Activated CD8-positive, alpha-beta memory T cell treated with anti-CD3 and anti-CD28 coated beads, Interleukin-2, amount 10 ng/mL, durations not matched to agents 7 days and 5 days (primary cell): Measurements from ENCODE around the gene CDH3. TPM values are rescaled to one million over a fixed set of nuclear protein-coding genes. Genes with fewer than 3 reads are reported as not detected.

Experiments
- ATAC-seq: fragments of 150-1000 bp; cut with Tn5 transposase; one replicate; pipeline ENCODE4 v1.10.0; 2021; ENCODE audit warnings: moderate library complexity
- CTCF ChIA-PET: fragments of 350-600 bp; sonication (Branson Sonifier 250); formaldehyde crosslinking; loops from one replicate; lab custom pipeline; 2021; ENCODE audit warnings: antibody characterized with exemption; lab: Charles Lee
- DNase-seq: peaks from one replicate; pipeline ENCODE4 v3.0.0-alpha.2; 2020
- H3K27ac Mint-ChIP-seq: one replicate; pipeline ENCODE4 v1.8.0; 2021; ENCODE audit warnings: mild to moderate bottlenecking, mixed read lengths
- H3K27me3 Mint-ChIP-seq: one replicate; pipeline ENCODE4 v1.8.0; 2021; ENCODE audit warnings: mixed read lengths
- H3K36me3 Mint-ChIP-seq: one replicate; pipeline ENCODE4 v1.8.0; 2021; ENCODE audit warnings: mild to moderate bottlenecking, mixed read lengths
- H3K4me1 Mint-ChIP-seq: one replicate; pipeline ENCODE4 v1.8.0; 2021; ENCODE audit warnings: mixed read lengths
- H3K4me3 Mint-ChIP-seq: one replicate; pipeline ENCODE4 v1.8.0; 2021; ENCODE audit warnings: mild to moderate bottlenecking, moderate library complexity, mixed read lengths
- H3K9me3 Mint-ChIP-seq: one replicate; pipeline ENCODE4 v1.8.0; 2022; ENCODE audit warnings: low read depth, mixed read lengths
- total RNA-seq, 2 experiments: library from RNA; stranded (reverse); gene quantifications; one replicate each; pipeline ENCODE4 v1.2.3, GENCODE V29; 2021

Gene CDH3
- under 1 TPM in 1 of 2 experiments, not detected in 1; 0.73 TPM for total RNA-seq

DNA sequence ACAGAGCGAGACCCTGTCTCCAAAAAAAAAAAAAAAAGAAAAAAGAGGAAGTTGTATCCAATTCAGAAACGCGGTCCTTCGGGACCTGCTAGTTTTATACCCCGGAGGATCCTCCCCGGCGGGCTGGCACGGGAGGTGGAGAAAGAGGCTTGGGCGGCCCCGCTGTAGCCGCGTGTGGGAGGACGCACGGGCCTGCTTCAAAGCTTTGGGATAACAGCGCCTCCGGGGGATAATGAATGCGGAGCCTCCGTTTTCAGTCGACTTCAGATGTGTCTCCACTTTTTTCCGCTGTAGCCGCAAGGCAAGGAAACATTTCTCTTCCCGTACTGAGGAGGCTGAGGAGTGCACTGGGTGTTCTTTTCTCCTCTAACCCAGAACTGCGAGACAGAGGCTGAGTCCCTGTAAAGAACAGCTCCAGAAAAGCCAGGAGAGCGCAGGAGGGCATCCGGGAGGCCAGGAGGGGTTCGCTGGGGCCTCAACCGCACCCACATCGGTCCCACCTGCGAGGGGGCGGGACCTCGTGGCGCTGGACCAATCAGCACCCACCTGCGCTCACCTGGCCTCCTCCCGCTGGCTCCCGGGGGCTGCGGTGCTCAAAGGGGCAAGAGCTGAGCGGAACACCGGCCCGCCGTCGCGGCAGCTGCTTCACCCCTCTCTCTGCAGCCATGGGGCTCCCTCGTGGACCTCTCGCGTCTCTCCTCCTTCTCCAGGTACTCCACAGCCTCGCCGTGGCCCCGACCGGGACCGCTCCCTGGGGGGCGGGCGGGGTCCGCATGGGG, at the start of gene CDH3:
Gene CDH3, plus strand, starts transcription at position 596 of the 779 bp plus-strand sequence. Its CDS starts 70 bp downstream, at position 666.
- CTCF ChIA-PET = interaction anchor here (1.3 to 1.5 kb wide), 2 partner anchors 109 to 114 kb away, joined by 3 read pairs; no protein-coding TSS in a partner anchor
- Mint-ChIP-seq H3K9me3 (peaks cover 5% of the 10 kb centered on the region), H3K4me3 (no peak within 1 kb of the TSS), H3K4me1 (peaks cover 12% of the 10 kb centered on the region), H3K27me3 (peaks cover 79% of the 10 kb centered on the region), H3K27ac (no peak within 1 kb of the TSS), H3K36me3 (peaks cover 3% of the 10 kb centered on the region)
- ATAC-seq (peak; percentile 23), DNase-seq (no peak)

GRCh38 chr16:68596266-68596665, 48.8 kb upstream of the CDH3 start:
- H3K9me3 Mint-ChIP-seq = peaks cover 5% of the 10 kb centered on the region
- ATAC-seq (no peak), DNase-seq (no peak)
- H3K36me3 Mint-ChIP-seq = peaks cover 7% of the 10 kb centered on the region
- CTCF ChIA-PET = no interaction called here
- no peak overlapping the region for H3K4me3 Mint-ChIP-seq
- no peaks in the 10 kb centered on the region for H3K27me3 Mint-ChIP-seq
- H3K27ac Mint-ChIP-seq = no peak overlapping the region
- no peaks in the 10 kb centered on the region for H3K4me1 Mint-ChIP-seq

GRCh38 chr16:68599586-68599985, 45.5 kb upstream of the CDH3 start:
- H3K27me3 Mint-ChIP-seq = no peaks in the 10 kb centered on the region
- H3K9me3 Mint-ChIP-seq = peaks cover 2% of the 10 kb centered on the region
- no peak overlapping the region for H3K4me3 Mint-ChIP-seq
- H3K4me1 Mint-ChIP-seq = no peaks in the 10 kb centered on the region
- no peak overlapping the region for H3K27ac Mint-ChIP-seq
- no peaks in the 10 kb centered on the region for H3K36me3 Mint-ChIP-seq
- ATAC-seq = no peak
- CTCF ChIA-PET = interaction anchor here (1.6 kb wide), 1 partner anchor 9 kb away, joined by 6 read pairs; no protein-coding TSS in a partner anchor
- DNase-seq = no peak

- DNase-seq = no peak
- no peak overlapping the region for H3K27ac Mint-ChIP-seq
- H3K4me3 Mint-ChIP-seq = no peak overlapping the region
- H3K27me3 Mint-ChIP-seq = no peaks in the 10 kb centered on the region
- CTCF ChIA-PET = interaction anchor here (0.8 to 2.1 kb wide), 4 partner anchors 9 to 242 kb away, joined by 3 to 5 read pairs (median 3); no protein-coding TSS in a partner anchor
- no peak for ATAC-seq
- H3K36me3 Mint-ChIP-seq = no peaks in the 10 kb centered on the region
- peaks cover 5% of the 10 kb centered on the region for H3K9me3 Mint-ChIP-seq
- no peaks in the 10 kb centered on the region for H3K4me1 Mint-ChIP-seq
These were observed 39.4 kb upstream of the CDH3 start for GRCh38 chr16:68605746-68606145.

- Mint-ChIP-seq H3K4me1 (no peaks in the 10 kb centered on the region), H3K36me3 (peaks cover 1% of the 10 kb centered on the region), H3K27ac (no peak overlapping the region), H3K27me3 (no peaks in the 10 kb centered on the region), H3K4me3 (no peak overlapping the region), H3K9me3 (peaks cover 7% of the 10 kb centered on the region)
- CTCF ChIA-PET = interaction anchor here (1.4 kb wide), 1 partner anchor 78 kb away, joined by 4 read pairs; no protein-coding TSS in a partner anchor
- ATAC-seq = no peak
- no peak for DNase-seq
These were observed 37.7 kb upstream of the CDH3 start for GRCh38 chr16:68607443-68607842.

GRCh38 chr16:68608330-68608729, 36.8 kb upstream of the CDH3 start:
- no peak for ATAC-seq
- no peak for DNase-seq
- H3K9me3 Mint-ChIP-seq = peaks cover 7% of the 10 kb centered on the region
- peaks cover 1% of the 10 kb centered on the region for H3K36me3 Mint-ChIP-seq
- H3K27ac Mint-ChIP-seq = no peak overlapping the region
- no peaks in the 10 kb centered on the region for H3K27me3 Mint-ChIP-seq
- no peak overlapping the region for H3K4me3 Mint-ChIP-seq
- H3K4me1 Mint-ChIP-seq = no peaks in the 10 kb centered on the region
- CTCF ChIA-PET = interaction anchor here (1.4 kb wide), 1 partner anchor 79 kb away, joined by 4 read pairs; no protein-coding TSS in a partner anchor

DNA sequence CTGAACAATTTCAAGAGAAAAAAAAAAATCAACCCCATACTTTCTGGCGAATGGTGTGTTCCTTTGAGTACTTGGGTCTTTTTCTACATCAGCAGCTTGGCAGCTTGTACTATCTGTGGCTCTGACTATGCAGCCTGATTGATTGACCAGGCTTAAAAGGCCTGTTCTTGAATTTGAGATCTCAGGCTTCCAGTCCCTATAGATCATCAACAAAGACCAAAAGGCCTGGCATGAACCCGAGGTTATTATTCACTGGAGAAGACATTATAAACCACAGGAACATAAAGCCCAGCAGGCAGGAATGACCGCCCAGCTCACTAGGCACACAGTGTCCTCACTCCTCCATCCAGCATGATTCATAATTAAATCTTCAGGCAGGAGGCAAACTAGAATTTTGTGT, 32.1 kb upstream of the CDH3 start:
- H3K9me3 Mint-ChIP-seq = peaks cover 8% of the 10 kb centered on the region
- no peaks in the 10 kb centered on the region for H3K4me1 Mint-ChIP-seq
- DNase-seq (no peak), ATAC-seq (no peak)
- H3K27ac Mint-ChIP-seq = no peak overlapping the region
- peaks cover 1% of the 10 kb centered on the region for H3K36me3 Mint-ChIP-seq
- H3K27me3 Mint-ChIP-seq = no peaks in the 10 kb centered on the region
- H3K4me3 Mint-ChIP-seq = no peak overlapping the region
- CTCF ChIA-PET = no interaction called here

DNA sequence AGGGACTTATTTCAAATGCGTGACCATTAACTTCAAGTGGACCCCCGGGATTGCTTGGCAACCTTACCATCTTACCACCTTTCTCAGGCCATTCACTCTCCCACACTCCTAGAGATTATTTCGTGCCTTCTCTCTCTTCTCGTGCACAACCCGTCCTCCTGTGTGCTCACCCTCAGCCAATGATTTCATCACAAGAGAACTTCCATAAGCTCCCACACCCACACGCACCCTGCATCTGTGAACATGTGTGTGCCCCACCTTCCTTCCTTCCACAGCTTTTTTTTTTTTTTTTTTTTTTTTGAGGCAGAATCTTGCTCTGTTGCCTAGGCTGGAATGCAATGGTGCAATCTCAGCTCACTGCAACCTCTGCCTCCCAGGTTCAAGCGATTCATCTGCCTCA, 27.4 kb upstream of the CDH3 start:
- Mint-ChIP-seq H3K36me3 (no peaks in the 10 kb centered on the region), H3K27ac (no peak overlapping the region), H3K4me1 (no peaks in the 10 kb centered on the region), H3K9me3 (peaks cover 3% of the 10 kb centered on the region), H3K4me3 (no peak overlapping the region), H3K27me3 (no peaks in the 10 kb centered on the region)
- ATAC-seq (no peak), DNase-seq (no peak)
- CTCF ChIA-PET = no interaction called here

DNA sequence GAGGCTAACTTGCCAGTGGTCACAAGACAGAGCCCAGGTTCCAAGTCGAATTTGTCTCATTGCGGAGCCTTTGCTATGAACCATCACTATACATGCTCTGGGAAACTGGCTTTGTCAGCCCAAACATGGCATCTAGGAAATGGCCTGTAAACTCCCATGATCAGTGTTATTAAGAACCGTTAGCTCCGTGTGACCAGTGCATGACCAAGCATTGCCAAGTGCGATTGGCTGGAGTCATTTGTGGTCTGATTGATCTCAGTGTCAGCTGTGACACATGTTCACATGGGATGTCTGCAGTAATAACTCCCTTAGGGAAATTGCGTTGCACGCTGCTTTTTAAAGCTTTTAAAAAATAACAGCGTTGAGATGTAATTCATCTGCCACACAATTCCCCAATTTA, 18.6 kb upstream of the CDH3 start:
- peaks cover 7% of the 10 kb centered on the region for H3K27me3 Mint-ChIP-seq
- no peaks in the 10 kb centered on the region for H3K9me3 Mint-ChIP-seq
- DNase-seq = no peak
- H3K4me3 Mint-ChIP-seq = no peak overlapping the region
- no peak overlapping the region for H3K27ac Mint-ChIP-seq
- no peaks in the 10 kb centered on the region for H3K4me1 Mint-ChIP-seq
- no peak for ATAC-seq
- H3K36me3 Mint-ChIP-seq = no peaks in the 10 kb centered on the region
- CTCF ChIA-PET = interaction anchor here (0.6 to 0.7 kb wide), 2 partner anchors 16 to 106 kb away, joined by 3 read pairs; no protein-coding TSS in a partner anchor

DNA sequence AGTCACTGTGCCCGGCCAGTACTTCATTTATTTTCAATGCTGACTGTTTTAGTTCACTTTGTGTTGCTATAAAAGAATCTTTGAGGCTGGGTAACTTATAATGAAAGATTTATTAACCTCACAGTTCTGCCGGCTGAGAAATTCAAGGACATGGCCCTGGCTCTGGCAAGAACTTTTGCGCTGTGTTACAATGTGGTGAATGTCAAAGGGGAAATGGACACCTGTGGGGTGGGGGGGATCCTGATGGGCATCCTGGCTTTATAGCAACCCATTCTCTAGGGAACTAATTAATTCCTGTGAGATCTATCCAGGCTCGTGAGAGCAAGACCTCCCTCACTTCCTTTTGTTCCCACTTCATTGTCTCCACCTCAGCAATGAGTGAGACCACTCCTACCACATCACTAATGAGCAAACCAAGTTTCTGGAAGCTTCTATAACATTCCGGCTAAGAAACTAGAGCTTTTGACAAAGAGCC, 17.1 kb upstream of the CDH3 start:
- H3K36me3 Mint-ChIP-seq = no peaks in the 10 kb centered on the region
- ATAC-seq (no peak), DNase-seq (no peak)
- CTCF ChIA-PET = no interaction called here
- H3K9me3 Mint-ChIP-seq = no peaks in the 10 kb centered on the region
- peaks cover 10% of the 10 kb centered on the region for H3K27me3 Mint-ChIP-seq
- H3K4me1 Mint-ChIP-seq = no peaks in the 10 kb centered on the region
- H3K4me3 Mint-ChIP-seq = no peak overlapping the region
- no peak overlapping the region for H3K27ac Mint-ChIP-seq

GRCh38 chr16:68629351-68629910, 15.7 kb upstream of the CDH3 start:
- no peak overlapping the region for H3K27ac Mint-ChIP-seq
- ATAC-seq = no peak
- H3K4me3 Mint-ChIP-seq = no peak overlapping the region
- no peaks in the 10 kb centered on the region for H3K9me3 Mint-ChIP-seq
- CTCF ChIA-PET = no interaction called here
- peaks cover 10% of the 10 kb centered on the region for H3K27me3 Mint-ChIP-seq
- DNase-seq = no peak
- H3K4me1 Mint-ChIP-seq = no peaks in the 10 kb centered on the region
- H3K36me3 Mint-ChIP-seq = no peaks in the 10 kb centered on the region

- Mint-ChIP-seq H3K27ac (no peak overlapping the region), H3K36me3 (peaks cover 3% of the 10 kb centered on the region), H3K4me3 (no peak overlapping the region), H3K9me3 (peaks cover 3% of the 10 kb centered on the region), H3K4me1 (no peaks in the 10 kb centered on the region), H3K27me3 (peaks cover 9% of the 10 kb centered on the region)
- DNase-seq = no peak
- CTCF ChIA-PET = interaction anchor here (1.2 kb wide), 1 partner anchor 46 kb away, joined by 4 read pairs; no protein-coding TSS in a partner anchor
- ATAC-seq = no peak
These were observed 9.0 kb upstream of the CDH3 start for GRCh38 chr16:68636064-68636560.

DNA sequence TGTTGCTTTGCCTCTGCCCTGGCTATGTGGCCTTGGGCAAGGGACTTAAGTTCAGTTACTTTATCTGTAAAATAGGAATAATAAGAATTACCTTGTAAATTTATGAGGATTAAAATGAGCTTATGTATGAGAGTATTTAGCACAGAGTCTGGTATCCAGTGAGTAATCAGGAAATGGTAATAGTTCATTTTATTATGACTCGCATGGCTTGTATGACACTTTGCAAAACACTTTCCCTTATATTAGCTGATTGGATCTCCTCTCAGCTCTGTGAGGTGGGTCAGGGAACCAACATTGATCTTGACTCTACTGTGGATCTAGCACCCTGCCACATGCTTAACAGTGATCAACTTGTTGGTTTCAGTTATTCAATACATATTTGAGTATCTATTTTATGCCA, 8.3 kb upstream of the CDH3 start:
- Mint-ChIP-seq H3K27me3 (peaks cover 11% of the 10 kb centered on the region), H3K36me3 (peaks cover 3% of the 10 kb centered on the region), H3K27ac (no peak overlapping the region), H3K4me3 (no peak overlapping the region), H3K4me1 (peaks cover 1% of the 10 kb centered on the region), H3K9me3 (peaks cover 3% of the 10 kb centered on the region)
- CTCF ChIA-PET = interaction anchor here (1.2 kb wide), 1 partner anchor 46 kb away, joined by 4 read pairs; no protein-coding TSS in a partner anchor
- ATAC-seq (no peak), DNase-seq (no peak)
